Tibial nerve (tissue), 4 donors: ENCODE data around the gene PRKAG2. TPM values are rescaled to one million over a fixed set of nuclear protein-coding genes. Genes with fewer than 3 reads are reported as not detected.

Experiments
- DNase-seq, 2 donors: peaks; one replicate each; pipeline ENCODE4 v3.0.0-alpha.2; 2019; ENCODE audit warnings: low spot score in 2 of 2
- H3K27ac ChIP-seq, 4 donors: fragments of 200-600 bp; sonication (generic) in 3 of 4; one replicate each; pipeline ENCODE4 v1.5.1; 2017 to 2019; ENCODE audit warnings: mild to moderate bottlenecking in 1 of 4
- H3K27me3 ChIP-seq, 2 donors: fragments of 200-600 bp; sonication (generic) in 1 of 2; one replicate each; pipeline versions ENCODE4 v1.5.1 to v1.6.0; 2017 to 2019
- H3K36me3 ChIP-seq, 3 donors: fragments of 200-600 bp; sonication (generic); one replicate each; pipeline ENCODE4 v1.5.1; 2018 to 2019
- H3K4me1 ChIP-seq, 4 donors: fragments of 200-600 bp; sonication (generic) in 3 of 4; one replicate each; pipeline ENCODE4 v1.5.1; 2017 to 2019
- H3K4me3 ChIP-seq, 4 donors: fragments of 200-600 bp; sonication (generic) in 3 of 4; one replicate each; pipeline ENCODE4 v1.5.1; 2017 to 2019; ENCODE audit warnings: mild to moderate bottlenecking in 1 of 4, moderate library complexity in 1 of 4
- H3K9me3 ChIP-seq, 4 donors: fragments of 200-600 bp; sonication (generic) in 3 of 4; one replicate each; pipeline ENCODE4 v1.5.1; 2017 to 2019
- EP300 ChIP-seq, 2 donors: sonication (generic); formaldehyde crosslinking; IDR thresholded peaks; one replicate each; pipeline ENCODE4 v1.6.1; 2017; ENCODE audit warnings: antibody characterized with exemption in 2 of 2, mild to moderate bottlenecking in 1 of 2
- POLR2A ChIP-seq, 2 donors: fragments of 450-650 bp; IDR thresholded peaks; one replicate each; pipeline ENCODE4 v1.6.1; 2017; ENCODE audit warnings: antibody characterized with exemption in 2 of 2, mild to moderate bottlenecking in 2 of 2, moderate library complexity in 2 of 2
- WGBS, 2 donors: methylation state at CpG; one replicate each; pipeline ENCODE4 v1.1.5; 2018; 5-methylcytosine and 5-hydroxymethylcytosine counted together
- total RNA-seq, 4 donors: library from RNA; depleted of rRNA; stranded (reverse); fragments of >200 nt; gene quantifications; one replicate each; pipeline ENCODE4 v1.1.0, GENCODE V29; 2016
- TF ChIP-seq, protein P1 (sequence below), 5 experiments: fragments of 200-600 bp in 3 of 5; fragments of 450-650 bp in 2 of 5; sonication (generic) in 3 of 5; IDR thresholded peaks; one replicate each; pipeline ENCODE4 v1.5.1; 2016 to 2019; ENCODE audit warnings: antibody characterized with exemption in 5 of 5, mild to moderate bottlenecking in 3 of 5, moderate library complexity in 2 of 5

The PRKAG2 gene
- total RNA-seq, 4 donors from 2014 or later = 24.5 to 82.6 (median 38.3) TPM

DNA sequence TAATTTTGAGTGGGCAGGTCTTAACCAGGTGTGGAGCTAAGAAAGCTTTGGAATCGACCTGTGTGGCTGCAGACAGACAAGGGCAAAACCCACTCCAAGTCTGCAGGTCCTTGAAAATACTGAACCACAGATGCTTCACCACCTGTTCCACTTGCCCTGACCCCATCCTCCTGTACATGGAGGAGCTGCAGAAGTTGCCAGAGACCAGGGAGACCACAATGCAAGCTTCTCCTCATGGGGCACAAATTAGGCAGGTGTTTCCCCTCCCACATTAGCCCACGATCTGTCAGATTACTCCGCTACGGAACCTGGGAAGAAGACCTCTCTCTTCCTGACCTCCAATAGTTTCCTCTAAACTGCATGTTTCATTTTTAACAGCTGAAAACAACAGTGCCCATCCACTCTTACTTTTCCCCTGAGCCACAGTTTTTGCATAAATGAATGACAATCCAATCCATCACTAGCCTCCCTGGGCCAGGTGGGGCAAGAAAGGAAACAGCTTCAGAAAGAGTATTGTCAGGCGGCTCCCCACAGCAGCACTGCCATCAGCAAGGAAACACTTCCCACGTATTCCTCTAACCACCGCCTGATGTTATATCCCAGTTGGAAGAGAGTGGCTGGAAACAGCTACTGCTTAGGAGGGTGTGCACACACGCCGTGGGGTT lies 141.6 kb downstream of the PRKAG2 start:
- Histone ChIP-seq H3K4me3 (no peak overlapping the region), H3K36me3 (no peaks in the 10 kb centered on the region), H3K27me3 (no peaks in the 10 kb centered on the region), H3K9me3 (no peaks in the 10 kb centered on the region), H3K4me1 (peaks cover 0 to 23% (median 7%) of the 10 kb centered on the region in 4 donors), H3K27ac (peak overlapping the region in 1 of 4 donors; percentile 4)
- DNase-seq = no peak
- TF ChIP-seq, protein P1, sequence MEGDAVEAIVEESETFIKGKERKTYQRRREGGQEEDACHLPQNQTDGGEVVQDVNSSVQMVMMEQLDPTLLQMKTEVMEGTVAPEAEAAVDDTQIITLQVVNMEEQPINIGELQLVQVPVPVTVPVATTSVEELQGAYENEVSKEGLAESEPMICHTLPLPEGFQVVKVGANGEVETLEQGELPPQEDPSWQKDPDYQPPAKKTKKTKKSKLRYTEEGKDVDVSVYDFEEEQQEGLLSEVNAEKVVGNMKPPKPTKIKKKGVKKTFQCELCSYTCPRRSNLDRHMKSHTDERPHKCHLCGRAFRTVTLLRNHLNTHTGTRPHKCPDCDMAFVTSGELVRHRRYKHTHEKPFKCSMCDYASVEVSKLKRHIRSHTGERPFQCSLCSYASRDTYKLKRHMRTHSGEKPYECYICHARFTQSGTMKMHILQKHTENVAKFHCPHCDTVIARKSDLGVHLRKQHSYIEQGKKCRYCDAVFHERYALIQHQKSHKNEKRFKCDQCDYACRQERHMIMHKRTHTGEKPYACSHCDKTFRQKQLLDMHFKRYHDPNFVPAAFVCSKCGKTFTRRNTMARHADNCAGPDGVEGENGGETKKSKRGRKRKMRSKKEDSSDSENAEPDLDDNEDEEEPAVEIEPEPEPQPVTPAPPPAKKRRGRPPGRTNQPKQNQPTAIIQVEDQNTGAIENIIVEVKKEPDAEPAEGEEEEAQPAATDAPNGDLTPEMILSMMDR (IDR thresholded peaks at IDR 0.05) = no peak
- no peak for TF ChIP-seq EP300 (IDR thresholded peaks at IDR 0.05)
- TF ChIP-seq POLR2A (IDR thresholded peaks at IDR 0.05) = no peak
- 70 to 78% methylated on average over 9 of the region's 9 CpGs for WGBS, 2 donors

DNA sequence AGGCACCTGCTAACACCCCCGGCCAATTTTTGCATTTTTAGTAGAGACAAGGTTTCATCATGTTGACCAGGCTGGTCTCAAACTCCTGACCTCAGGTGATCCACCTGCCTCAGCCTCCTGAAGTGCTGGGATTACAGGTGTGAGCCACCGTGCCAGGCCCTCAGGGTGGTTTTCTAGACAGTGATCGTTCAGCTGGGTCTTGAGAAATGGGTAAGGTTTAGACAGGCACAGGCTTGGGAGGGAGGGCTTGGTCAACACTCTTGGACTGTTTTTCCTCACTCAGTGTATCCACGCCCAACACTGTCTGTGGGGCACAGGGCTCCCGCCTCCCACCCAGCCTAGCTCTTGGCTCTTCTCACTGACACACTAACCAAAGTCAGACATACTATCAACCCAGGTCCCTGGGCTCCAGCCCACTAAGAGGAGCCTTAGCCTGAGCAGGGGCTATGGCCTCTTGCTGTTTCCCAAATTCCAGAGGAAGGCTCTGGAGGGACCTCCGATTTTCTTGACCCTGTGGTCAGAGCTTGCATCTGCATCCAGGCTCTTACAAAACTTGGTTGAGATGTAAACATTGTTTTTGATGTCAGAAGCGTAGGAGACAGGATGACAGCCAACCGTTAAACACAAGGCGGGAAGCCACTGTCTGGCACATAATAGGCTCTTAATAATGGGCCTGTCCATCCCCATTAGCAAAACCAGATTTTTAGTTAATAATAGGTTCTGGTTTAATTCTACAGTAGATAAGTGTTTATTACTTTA lies 143.9 kb downstream of the PRKAG2 start:
- Histone ChIP-seq H3K36me3 (no peaks in the 10 kb centered on the region), H3K4me3 (no peak overlapping the region), H3K27me3 (no peaks in the 10 kb centered on the region), H3K27ac (no peak overlapping the region), H3K9me3 (no peaks in the 10 kb centered on the region), H3K4me1 (peaks cover 0 to 29% (median 9%) of the 10 kb centered on the region in 4 donors)
- 84 to 85% methylated on average over 9 of the region's 9 CpGs for WGBS, 2 donors
- no peak for DNase-seq
- TF ChIP-seq POLR2A (IDR thresholded peaks at IDR 0.05) (no peak), EP300 (IDR thresholded peaks at IDR 0.05) (no peak)
- TF ChIP-seq, protein P1 (IDR thresholded peaks at IDR 0.05) = no peak

DNA sequence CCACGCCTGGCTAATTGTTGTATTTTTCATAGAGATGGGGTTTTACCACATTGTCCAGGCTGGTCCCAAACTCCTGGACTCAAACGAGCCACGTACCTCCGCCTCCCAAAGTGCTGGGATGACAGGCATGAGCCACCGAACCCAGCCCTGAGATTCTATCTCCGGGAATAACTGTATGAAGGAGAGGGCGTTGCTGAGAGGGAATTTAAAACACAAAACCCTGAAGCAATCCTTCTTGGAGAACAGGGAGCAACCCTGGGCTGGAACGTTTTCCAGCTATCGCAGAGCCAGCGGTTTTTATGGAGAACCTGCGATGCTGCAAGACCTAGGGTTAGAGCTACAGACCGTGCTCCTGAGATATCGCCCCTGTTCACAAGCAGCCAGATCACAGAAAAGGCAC lies 144.6 kb downstream of the PRKAG2 start:
- no peak overlapping the region for H3K27ac ChIP-seq
- TF ChIP-seq POLR2A (IDR thresholded peaks at IDR 0.05) (no peak), EP300 (IDR thresholded peaks at IDR 0.05) (no peak)
- TF ChIP-seq, protein P1 (IDR thresholded peaks at IDR 0.05) = no peak
- no peaks in the 10 kb centered on the region for H3K9me3 ChIP-seq
- H3K4me1 ChIP-seq = peaks cover 0 to 31% (median 15%) of the 10 kb centered on the region in 4 donors
- H3K36me3 ChIP-seq = no peaks in the 10 kb centered on the region
- 87% methylated on average over 13 of the region's 13 CpGs for WGBS, 2 donors
- DNase-seq = no peak
- no peaks in the 10 kb centered on the region for H3K27me3 ChIP-seq
- no peak overlapping the region for H3K4me3 ChIP-seq

DNA sequence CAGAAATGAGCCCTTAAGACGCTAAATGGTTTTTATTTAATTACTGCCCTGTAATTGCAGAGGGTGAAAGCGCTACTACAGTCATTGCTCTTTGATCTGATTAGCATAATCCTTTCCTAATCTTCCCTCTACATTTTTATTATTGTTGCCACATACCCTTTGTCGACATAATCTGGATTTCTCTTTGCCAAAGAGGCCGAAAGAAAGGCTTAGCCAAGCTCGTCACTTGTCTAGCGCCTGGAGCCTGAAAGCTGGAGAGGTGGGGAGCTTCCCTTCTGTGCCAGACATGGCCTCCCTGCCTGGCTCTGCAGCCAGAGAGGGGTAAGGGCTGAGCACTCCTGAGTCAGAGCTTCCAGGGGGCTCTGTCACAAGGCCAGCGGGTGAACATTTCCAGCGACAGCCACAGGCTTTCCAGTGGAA lies 145.9 kb downstream of the PRKAG2 start:
- DNase-seq = no peak
- Histone ChIP-seq H3K4me3 (no peak overlapping the region), H3K27me3 (no peaks in the 10 kb centered on the region), H3K27ac (no peak overlapping the region), H3K4me1 (peaks cover 0 to 23% (median 13%) of the 10 kb centered on the region in 4 donors), H3K36me3 (no peaks in the 10 kb centered on the region), H3K9me3 (no peaks in the 10 kb centered on the region)
- TF ChIP-seq, protein P1 (IDR thresholded peaks at IDR 0.05) = no peak
- TF ChIP-seq POLR2A (IDR thresholded peaks at IDR 0.05) = no peak
- peak in 1 of 2 donors; percentile 11 for TF ChIP-seq EP300 (IDR thresholded peaks at IDR 0.05)
- 82 to 84% methylated on average over 8 of the region's 8 CpGs for WGBS, 2 donors

DNA sequence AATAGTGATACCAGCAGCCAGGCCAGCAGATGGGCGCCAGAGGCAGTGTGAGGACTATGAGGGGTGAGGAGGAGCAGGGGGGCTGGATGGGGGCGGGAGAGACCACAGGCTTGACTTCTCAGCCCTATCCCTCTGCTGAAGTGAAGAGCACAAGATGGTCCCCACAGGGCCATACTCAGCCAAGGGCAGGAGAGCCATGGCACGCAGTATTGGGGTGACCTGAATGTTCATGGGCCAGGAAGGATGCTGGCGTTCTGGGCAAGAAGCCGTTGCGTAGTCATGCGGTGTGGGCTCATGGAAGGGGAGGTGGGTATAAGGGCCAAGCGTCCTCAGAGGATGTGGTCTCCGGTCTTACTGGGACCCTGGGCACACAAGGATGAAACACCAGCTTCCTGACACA lies 146.3 kb downstream of the PRKAG2 start:
- DNase-seq = no peak
- no peaks in the 10 kb centered on the region for H3K36me3 ChIP-seq
- H3K4me1 ChIP-seq = peaks cover 0 to 19% (median 10%) of the 10 kb centered on the region in 4 donors
- no peaks in the 10 kb centered on the region for H3K27me3 ChIP-seq
- no peak for TF ChIP-seq EP300 (IDR thresholded peaks at IDR 0.05)
- TF ChIP-seq, protein P1 (IDR thresholded peaks at IDR 0.05) = no peak
- no peak for TF ChIP-seq POLR2A (IDR thresholded peaks at IDR 0.05)
- 89 to 92% methylated on average over 9 of the region's 9 CpGs for WGBS, 2 donors
- H3K4me3 ChIP-seq = no peak overlapping the region
- H3K9me3 ChIP-seq = no peaks in the 10 kb centered on the region
- no peak overlapping the region for H3K27ac ChIP-seq
